Subcutaneous adipose tissue (tissue), 4 donors: ENCODE data around the gene SYNE1. TPM values are rescaled to one million over a fixed set of nuclear protein-coding genes. Genes with fewer than 3 reads are reported as not detected.

ENCODE experiments used
- CTCF ChIP-seq: fragments of 450-650 bp; IDR thresholded peaks from one replicate; pipeline ENCODE4 v1.5.1; 2016; ENCODE audit warnings: low read depth, mild to moderate bottlenecking, control low read depth, antibody characterized with exemption, moderate library complexity
- total RNA-seq, 4 donors: library from RNA; depleted of rRNA; stranded (reverse); fragments of >200 nt; gene quantifications; one replicate each; pipeline ENCODE4 v1.1.0, GENCODE V29; 2016

The SYNE1 gene
- total RNA-seq, 4 donors from 2014 or later: 85.5 to 173 (median 111) TPM

- TF ChIP-seq CTCF: no peak
Measured at GRCh38 chr6:152267967-152268845, 369.0 kb downstream of the SYNE1 start.

GRCh38 chr6:152265651-152266050, 371.5 kb downstream of the SYNE1 start:
- TF ChIP-seq CTCF: no peak

- no peak for TF ChIP-seq CTCF
Measured at GRCh38 chr6:152263582-152263981, 373.6 kb downstream of the SYNE1 start.

GRCh38 chr6:152261179-152261578, 376.0 kb downstream of the SYNE1 start:
- no peak for TF ChIP-seq CTCF

- no peak for TF ChIP-seq CTCF
Measured at GRCh38 chr6:152259234-152259633, 377.9 kb downstream of the SYNE1 start.

- TF ChIP-seq CTCF: no peak
Measured at GRCh38 chr6:152257581-152257980, 379.6 kb downstream of the SYNE1 start.

- no peak for TF ChIP-seq CTCF
Measured at GRCh38 chr6:152250127-152250526, 387.0 kb downstream of the SYNE1 start.
